Measurements from ENCODE around the gene RAB11FIP4. TPM values are rescaled to one million over a fixed set of nuclear protein-coding genes. Genes with fewer than 3 reads are reported as not detected.

The RAB11FIP4 gene
- total and polyA plus RNA-seq, 10 of the 15 experiments (the other 5 are each of a cell fraction or from before 2014, with no cell fraction given) = 1.4 to 27.0 (median 17.6) TPM

- TF ChIP-seq BMI1 (IDR thresholded peaks at IDR 0.05; ENCODE audit: borderline replicate concordance) (no peak), MTA2 (IDR thresholded peaks at IDR 0.05; ENCODE audit: low read depth) (no peak), HDAC6 (IDR thresholded peaks at IDR 0.05; ENCODE audit: unreplicated experiment) (no peak), ZBTB33 (IDR thresholded peaks at IDR 0.05) (no peak), TCF12 (IDR thresholded peaks at IDR 0.05; ENCODE audit: low read depth, low read length) (no peak)
These were observed 120.1 kb downstream of the RAB11FIP4 start (continued) for GRCh38 chr17:31511580-31511979.

DNA sequence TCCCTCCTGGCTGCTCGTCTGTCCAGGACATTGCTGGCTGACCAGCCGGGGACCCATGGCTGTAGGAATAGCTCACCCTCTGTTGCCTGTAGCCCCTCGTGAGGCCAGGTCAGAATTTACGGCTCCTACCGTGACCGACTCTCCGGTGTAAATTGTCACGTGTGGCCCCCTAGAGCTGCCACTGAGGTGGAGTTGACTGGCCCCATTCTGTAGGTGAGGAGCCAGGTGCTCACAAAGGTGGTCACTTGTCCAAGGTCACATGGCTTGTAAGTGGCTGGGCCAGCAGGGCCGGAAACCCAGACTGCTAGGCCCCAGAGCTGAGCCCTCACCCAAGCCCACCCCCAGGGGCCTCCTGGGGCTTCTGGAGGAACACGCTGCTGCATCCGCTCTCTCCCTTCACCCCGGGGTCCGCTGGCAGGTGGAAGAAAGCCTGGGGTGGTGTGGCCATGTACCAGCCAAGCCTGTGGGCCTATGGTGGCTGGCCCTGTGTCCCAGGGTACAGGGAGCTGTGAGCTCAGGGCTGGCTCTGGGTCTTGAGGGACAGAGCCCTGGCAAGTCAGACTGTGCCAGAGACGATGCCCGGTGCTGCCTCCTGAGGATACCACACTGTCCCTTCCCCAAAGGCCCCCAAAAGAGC lies 120.7 kb downstream of the RAB11FIP4 start:
- Histone ChIP-seq H3K27ac (ENCODE audit: control insufficient read depth, insufficient read depth) (no peak overlapping the region), H2AFZ (ENCODE audit: control insufficient read depth, low read depth, low read length) (no peak overlapping the region), H3K4me1 (ENCODE audit: control insufficient read depth, insufficient read depth, low read length) (peaks cover 27% of the 10 kb centered on the region), H3K27me3 (replicated peaks in 1 of 2; ENCODE audit: control insufficient read depth in 2 of 2, insufficient read depth in 2 of 2, low read length in 1 of 2) (no peaks in the 10 kb centered on the region), H3K4me3 (no peak overlapping the region), H3K9me3 (replicated peaks; ENCODE audit: control insufficient read depth, insufficient read depth, low read length) (no peaks in the 10 kb centered on the region), H3K4me2 (ENCODE audit: control insufficient read depth, insufficient read depth) (no peak overlapping the region), H3K79me2 (ENCODE audit: control insufficient read depth, insufficient read depth, low read length) (peaks cover 15% of the 10 kb centered on the region), H3K36me3 (ENCODE audit: control insufficient read depth in 2 of 2, insufficient read depth in 2 of 2, low read length in 1 of 2) (peaks cover 2 to 3% of the 10 kb centered on the region in 2 experiments; a peak in 2 of 4 replicates), H4K20me1 (ENCODE audit: control insufficient read depth, insufficient read depth) (no peaks in the 10 kb centered on the region), H3K9ac (ENCODE audit: control insufficient read depth, insufficient read depth, low read length) (no peak overlapping the region)
- BruUV-seq (replicated peaks) = no TSS peak
- WGBS (ENCODE audit: insufficient coverage, insufficient replicate concordance, low lambda C conversion rate, missing lambda C conversion rate) = 88% methylated on average over 15 of the region's 15 CpGs
- no peak for DNase-seq (ENCODE audit: low read depth, low spot score)
- ChIA-PET POLR2A (interaction anchor here (0.6 to 4.0 kb wide), 2 partner anchors 10 to 19 kb away, joined by 6 to 28 read pairs; no protein-coding TSS in a partner anchor), SMC1A (ENCODE audit: uncharacterized antibody, unreplicated experiment) (interaction anchor here (2.8 kb wide), 1 partner anchor 73 kb away, joined by 10 read pairs; no protein-coding TSS in a partner anchor), RAD21 (ENCODE audit: unreplicated experiment) (interaction anchor here (4.7 kb wide), 1 partner anchor 19 kb away, joined by 61 read pairs; no protein-coding TSS in a partner anchor), CTCF (interaction anchor here (1.7 kb wide), 1 partner anchor 13 kb away, joined by 4 read pairs; no protein-coding TSS in a partner anchor)
- in situ Hi-C loops (cut with MboI) = no loop called here
- no peak for FAIRE-seq
- ATAC-seq = no peak
- intact Hi-C loops (cut with micrococcal nuclease; ENCODE audit: unreplicated experiment) = no loop called here
- TF ChIP-seq IRF5 (IDR thresholded peaks at IDR 0.05; ENCODE audit: borderline replicate concordance) (no peak), EED (IDR thresholded peaks at IDR 0.05; ENCODE audit: low read depth) (no peak), USF1 (IDR thresholded peaks at IDR 0.05; ENCODE audit: borderline replicate concordance, extremely low read length, insufficient read depth, low read depth, low read length) (no peak), IRF4 (IDR thresholded peaks at IDR 0.05; ENCODE audit: low read depth, low read length) (no peak), POLR2A (IDR thresholded peaks at IDR 0.05; ENCODE audit: low read depth, low read length) (no peak), LARP7 (IDR thresholded peaks at IDR 0.05) (no peak), ZSCAN29 (IDR thresholded peaks at IDR 0.05) (no peak), IKZF2 (IDR thresholded peaks at IDR 0.05) (no peak), CEBPB (IDR thresholded peaks at IDR 0.05; ENCODE audit: borderline replicate concordance in 1 of 2, low read depth in 2 of 2, low read length in 2 of 2) (no peak), HCFC1 (IDR thresholded peaks at IDR 0.05; ENCODE audit: low read length) (no peak), PBX3 (IDR thresholded peaks at IDR 0.05; ENCODE audit: insufficient replicate concordance, low read depth, low read length) (no peak)
- TF ChIP-seq, protein P1, sequence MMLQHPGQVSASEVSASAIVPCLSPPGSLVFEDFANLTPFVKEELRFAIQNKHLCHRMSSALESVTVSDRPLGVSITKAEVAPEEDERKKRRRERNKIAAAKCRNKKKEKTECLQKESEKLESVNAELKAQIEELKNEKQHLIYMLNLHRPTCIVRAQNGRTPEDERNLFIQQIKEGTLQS (IDR thresholded peaks at IDR 0.05; ENCODE audit: borderline replicate concordance, extremely low read depth, low read depth, low read length) = no peak
